ENCODE results near the gene SIRT2.

- TF ChIP-seq POLR2A (IDR thresholded peaks at IDR 0.05) (no peak), CTCF (IDR thresholded peaks at IDR 0.05) (no peak)
These were observed 20.6 kb upstream of the SIRT2 start for GRCh38 chr19:38919837-38920601.

Measured in tibial nerve (tissue), 3 donors.